ENCODE data around the gene PCMTD2. TPM values are rescaled to one million over a fixed set of nuclear protein-coding genes. Genes with fewer than 3 reads are reported as not detected.

The PCMTD2 gene
- total and polyA plus RNA-seq, 2 of the 13 experiments (the other 11 are each of a cell fraction or from before 2014, with no cell fraction given) = 47.0 to 76.9 TPM

GRCh38 chr20:64236137-64237088, 19.1 kb upstream of the PCMTD2 start (continued):
- TF ChIP-seq ZFP90 (CRISPR knock-in tag; IDR thresholded peaks at IDR 0.05; ENCODE audit: borderline replicate concordance) (no peak), ZNF446 (CRISPR knock-in tag; IDR thresholded peaks at IDR 0.05) (no peak), FOXP1 (IDR thresholded peaks at IDR 0.05) (no peak), FOXP1 (CRISPR knock-in tag; IDR thresholded peaks at IDR 0.05) (peak; percentile 43; the same call in 1 of the 2 replicates), HOMEZ (CRISPR knock-in tag; IDR thresholded peaks at IDR 0.05; ENCODE audit: low read depth) (no peak; the same call in 1 of the 2 replicates), RAD51 (IDR thresholded peaks at IDR 0.05; ENCODE audit: borderline replicate concordance) (no peak), MBD4 (IDR thresholded peaks at IDR 0.05; ENCODE audit: borderline replicate concordance, low read length) (no peak), SRY (CRISPR knock-in tag; IDR thresholded peaks at IDR 0.05) (no peak), MLLT10 (CRISPR knock-in tag; IDR thresholded peaks at IDR 0.05) (no peak), ZNF616 (CRISPR knock-in tag; IDR thresholded peaks at IDR 0.05; ENCODE audit: low read depth) (no peak), MTF2 (CRISPR knock-in tag; IDR thresholded peaks at IDR 0.05; ENCODE audit: borderline replicate concordance) (no peak), PATZ1 (CRISPR knock-in tag; IDR thresholded peaks at IDR 0.05) (peak; percentile 49), XBP1 (CRISPR knock-in tag; IDR thresholded peaks at IDR 0.05) (no peak), ZNF609 (CRISPR knock-in tag; IDR thresholded peaks at IDR 0.05; ENCODE audit: borderline replicate concordance) (peak; percentile 82), ZNF770 (CRISPR knock-in tag; IDR thresholded peaks at IDR 0.05) (no peak), RORA (CRISPR knock-in tag; IDR thresholded peaks at IDR 0.05) (no peak), SP5 (CRISPR knock-in tag; IDR thresholded peaks at IDR 0.05; ENCODE audit: borderline replicate concordance, low read depth) (peak; percentile 45), PRPF4 (IDR thresholded peaks at IDR 0.05; ENCODE audit: low read depth, low read length, poor library complexity, severe bottlenecking) (no peak)
